K562 (cell line): ENCODE results near the gene WFDC11. TPM values are rescaled to one million over a fixed set of nuclear protein-coding genes. Genes with fewer than 3 reads are reported as not detected.

ENCODE experiments used
- ATAC-seq: fragments of 200-7000 bp; cut with Tn5 transposase; 3 replicates; pipeline ENCODE4 v1.9.1; 2020; ENCODE audit warnings: moderate library complexity
- BruUV-seq: library from RNA; stranded (reverse); fragments of 400-500 nt; replicated peaks from 2 replicates; lab custom pipeline; 2021; lab: Mats Ljungman, UMichigan
- CTCF ChIA-PET: fragments of 300-600 bp; formaldehyde crosslinking; extraction: SDS; loops from one replicate; lab custom pipeline; 2021; ENCODE audit warnings: low intra/inter-chr PET ratio; lab: Yijun Ruan, JAX
- POLR2A ChIA-PET: fragments of 300-600, 350-650 bp; sonication (Branson Sonifier 250); formaldehyde crosslinking; extraction: SDS; loops from one replicate; lab custom pipeline; 2021; ENCODE audit warnings: antibody characterized with exemption, inconsistent platforms; lab: Yijun Ruan, JAX
- DNase-seq, 4 experiments: peaks; one replicate each; pipeline versions ENCODE4 v3.0.0 to v3.0.0-alpha.2; 2011 to 2018; ENCODE audit warnings: low spot score in 3 of 4, mixed read lengths in 3 of 4; ENCODE audit errors: extremely low read depth in 1 of 4
- FAIRE-seq: peaks from 2 replicates; lab custom pipeline; 2011; peaks lifted over from hg19 to GRCh38; lab: Jason Lieb, UNC
- H2AFZ ChIP-seq: 2 replicates; pipeline ENCODE4 v1.6.0; 2011; ENCODE audit warnings: low read depth, low read length, control low read depth, inconsistent platforms
- H3K27ac ChIP-seq: fragments of 200-600 bp; 3 replicates; pipeline ENCODE4 v1.8.0; 2011; ENCODE audit warnings: low read depth, mild to moderate bottlenecking, control low read depth, inconsistent platforms, low read length, moderate library complexity, mixed read lengths; ENCODE audit errors: extremely low read depth
- H3K27me3 ChIP-seq, 2 experiments: fragments of 300-600 bp in 1 of 2; 2 replicates in 1 of 2; 3 replicates in 1 of 2; pipeline versions ENCODE4 v1.6.0 to v1.8.0; 2011; ENCODE audit warnings: inconsistent platforms in 2 of 2, low read length in 2 of 2, mild to moderate bottlenecking in 1 of 2, mixed read lengths in 1 of 2, moderate library complexity in 1 of 2; ENCODE audit not compliant: control insufficient read depth in 2 of 2, insufficient read depth in 2 of 2
- H3K36me3 ChIP-seq: fragments of 300-600 bp; 3 replicates; pipeline ENCODE4 v1.8.0; 2011; ENCODE audit warnings: mild to moderate bottlenecking, low read length, inconsistent platforms; ENCODE audit not compliant: control insufficient read depth, insufficient read depth
- H3K4me1 ChIP-seq, 2 experiments: fragments of 200-600 bp in 1 of 2; replicated peaks in 1 of 2; 2 replicates in 1 of 2; 3 replicates in 1 of 2; pipeline versions ENCODE4 v1.5.1 to v1.8.0; 2011; ENCODE audit warnings: inconsistent platforms in 2 of 2, low read length in 2 of 2, mild to moderate bottlenecking in 1 of 2, mixed read lengths in 1 of 2, moderate library complexity in 1 of 2; ENCODE audit not compliant: control insufficient read depth in 2 of 2, insufficient read depth in 2 of 2
- H3K4me2 ChIP-seq: 2 replicates; pipeline ENCODE4 v1.6.1; 2011; ENCODE audit warnings: low read length, control low read depth, inconsistent platforms, mixed read lengths; ENCODE audit not compliant: insufficient read depth
- H3K4me3 ChIP-seq: fragments of 200-600 bp; sonication (generic), shearing (Covaris generic); 2 replicates; pipeline ENCODE4 v1.5.1; 2016; ENCODE audit warnings: control low read depth, inconsistent platforms
- H3K79me2 ChIP-seq: fragments of 200-600 bp; 3 replicates; pipeline ENCODE4 v1.8.0; 2011; ENCODE audit warnings: low read length, inconsistent platforms; ENCODE audit not compliant: control insufficient read depth, insufficient read depth
- H3K9ac ChIP-seq, 2 experiments: 2 replicates each; pipeline versions ENCODE4 v1.6.0 to v1.6.1; 2011; ENCODE audit warnings: low read depth in 2 of 2, low read length in 2 of 2, control low read depth in 1 of 2, inconsistent platforms in 1 of 2, mild to moderate bottlenecking in 1 of 2, mixed read lengths in 1 of 2; ENCODE audit not compliant: insufficient read depth in 1 of 2
- H3K9me1 ChIP-seq: one replicate; pipeline ENCODE4 v1.6.0; 2011; ENCODE audit warnings: inconsistent platforms, mild to moderate bottlenecking, low read length, moderate library complexity; ENCODE audit not compliant: control insufficient read depth, insufficient read depth
- H3K9me3 ChIP-seq: replicated peaks from 2 replicates; pipeline ENCODE4 v1.5.1; 2011; ENCODE audit warnings: low read depth, low read length, inconsistent platforms; ENCODE audit not compliant: control insufficient read depth, insufficient read depth
- H4K20me1 ChIP-seq: replicated peaks from 2 replicates; pipeline ENCODE4 v1.6.1; 2011; ENCODE audit warnings: low read length, inconsistent platforms, mixed read lengths; ENCODE audit not compliant: control insufficient read depth, insufficient read depth
- ELF2 ChIP-seq: fragments of 250-450 bp; sonication (Bioruptor Pico); IDR thresholded peaks from 2 replicates; pipeline ENCODE4 v1.5.0; 2021; ENCODE audit warnings: mild to moderate bottlenecking
- HDAC2 ChIP-seq: fragments of 450-650 bp; IDR thresholded peaks from 2 replicates; pipeline ENCODE4 v1.6.1; 2016; ENCODE audit warnings: mild to moderate bottlenecking
- RBM17 ChIP-seq: fragments of 200-400 bp; formaldehyde crosslinking; IDR thresholded peaks from 2 replicates; pipeline ENCODE4 v1.6.1; 2017; ENCODE audit warnings: low read depth, mild to moderate bottlenecking, low read length, borderline replicate concordance
- ZNF274 ChIP-seq: IDR thresholded peaks from 2 replicates; pipeline ENCODE4 v1.6.1; 2011; ENCODE audit warnings: low read depth, mild to moderate bottlenecking, low read length, moderate library complexity, borderline replicate concordance
- in situ Hi-C: fragments of 300-500 bp; cut with MboI; formaldehyde crosslinking; loops from 4 replicates; pipeline ENCODE4 v1.15.0; 2018; ENCODE audit warnings: inconsistent platforms, mixed read lengths
- intact Hi-C: fragments of 100-400 bp; cut with micrococcal nuclease; formaldehyde crosslinking; loops from 2 replicates; pipeline ENCODE4 v1.14.2; 2022
- polyA plus RNA-seq, 8 experiments: library from polyadenylated mRNA; depleted of rRNA in 4 of 8; stranded (reverse) in 5 of 8; unstranded in 3 of 8; fragments of >200 nt; fragmentation: Nextera tagmentation in 2 of 8; fragmentation: Illumina TruSeq in 1 of 8; extraction: Ambion mirVana in 2 of 8; extraction: Trizol in 1 of 8; gene quantifications; 2 replicates each; pipeline versions ENCODE4 v1.2.1 to v1.2.3, GENCODE V29; 2011 to 2014; ENCODE audit warnings: inconsistent platforms in 1 of 8, missing spikeins in 1 of 8
- total RNA-seq, 7 experiments: library from RNA; depleted of rRNA in 6 of 7; stranded (reverse); fragments of >200 nt in 6 of 7; fragmentation: Illumina TruSeq in 2 of 7; extraction: Trizol in 2 of 7; gene quantifications; 2 replicates each; pipeline versions ENCODE4 v1.2.1 to v1.2.3, GENCODE V29; 2011 to 2021; ENCODE audit warnings: low replicate concordance in 1 of 7
- TF ChIP-seq, protein P1 (sequence below): IDR thresholded peaks from 2 replicates; pipeline ENCODE4 v1.6.1; 2012; ENCODE audit warnings: low read depth, low read length, improper control_type of control experiment, borderline replicate concordance
- TF ChIP-seq, protein P2 (sequence below): sonication (generic); formaldehyde crosslinking; IDR thresholded peaks from 2 replicates; pipeline ENCODE4 v1.8.0; 2022; ENCODE audit warnings: mild to moderate bottlenecking, low read depth, missing genetic modification reagents
- TF ChIP-seq, protein P3 (sequence below): fragments of 450-650 bp; IDR thresholded peaks from 2 replicates; pipeline ENCODE4 v1.6.1; 2016

The WFDC11 gene
- total and polyA plus RNA-seq, 9 of the 15 experiments (the other 6 are each of a cell fraction or from before 2014, with no cell fraction given), result not detected

DNA sequence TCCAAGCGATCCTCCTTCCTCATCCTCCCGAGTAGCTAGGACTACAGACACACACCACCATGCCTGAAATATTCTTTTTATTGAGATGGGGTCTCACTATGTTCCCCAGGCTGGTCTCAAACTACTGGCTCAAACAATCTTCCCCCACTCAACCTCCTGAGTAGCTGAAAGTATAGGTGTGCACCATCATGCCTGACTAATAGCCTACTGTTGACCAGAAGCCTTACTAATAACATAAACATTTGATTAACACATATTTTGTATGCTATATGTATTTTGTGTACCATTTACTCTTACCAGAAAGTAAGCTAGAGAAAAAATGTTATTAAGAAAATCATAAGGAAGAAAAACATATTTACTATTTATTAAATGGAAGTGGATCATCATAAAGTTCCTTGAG, 52.4 kb downstream of the WFDC11 start (continued):
- TF ChIP-seq, protein P1, sequence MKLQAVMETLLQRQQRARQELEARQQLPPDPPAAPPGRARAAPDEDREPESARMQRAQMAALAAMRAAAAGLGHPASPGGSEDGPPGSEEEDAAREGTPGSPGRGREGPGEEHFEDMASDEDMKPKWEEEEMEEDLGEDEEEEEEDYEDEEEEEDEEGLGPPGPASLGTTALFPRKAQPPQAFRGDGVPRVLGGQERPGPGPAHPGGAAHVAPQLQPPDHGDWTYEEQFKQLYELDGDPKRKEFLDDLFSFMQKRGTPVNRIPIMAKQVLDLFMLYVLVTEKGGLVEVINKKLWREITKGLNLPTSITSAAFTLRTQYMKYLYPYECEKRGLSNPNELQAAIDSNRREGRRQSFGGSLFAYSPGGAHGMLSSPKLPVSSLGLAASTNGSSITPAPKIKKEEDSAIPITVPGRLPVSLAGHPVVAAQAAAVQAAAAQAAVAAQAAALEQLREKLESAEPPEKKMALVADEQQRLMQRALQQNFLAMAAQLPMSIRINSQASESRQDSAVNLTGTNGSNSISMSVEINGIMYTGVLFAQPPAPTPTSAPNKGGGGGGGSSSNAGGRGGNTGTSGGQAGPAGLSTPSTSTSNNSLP, result no peak
- TF ChIP-seq ZNF274 (no peak), ELF2 (CRISPR knock-in tag) (no peak), HDAC2 (no peak), RBM17 (no peak)

DNA sequence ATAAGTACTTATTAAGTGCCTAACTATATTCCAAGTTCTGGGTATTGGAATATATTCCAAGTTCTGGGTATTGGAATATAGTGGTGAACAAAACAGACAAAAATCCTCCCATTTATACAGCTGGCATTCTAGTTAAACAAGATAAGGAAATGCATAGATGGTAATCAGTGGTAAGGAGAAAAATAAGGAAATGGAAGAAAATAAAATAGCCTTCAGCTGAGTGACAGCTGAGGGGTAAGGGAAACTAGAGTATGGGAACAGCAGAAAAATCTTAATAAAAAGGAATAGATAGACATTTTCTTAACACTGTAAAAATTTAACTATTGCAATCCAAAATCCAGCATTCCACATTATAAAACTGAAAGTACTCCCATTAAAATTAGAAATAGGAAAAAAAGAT, 57.7 kb downstream of the WFDC11 start:
- Histone ChIP-seq H3K4me1 (no peaks in the 10 kb centered on the region; a peak in 1 of 5 replicates), H2AFZ (no peak overlapping the region), H3K9me1 (no peaks in the 10 kb centered on the region), H3K27me3 (no peaks in the 10 kb centered on the region), H4K20me1 (no peaks in the 10 kb centered on the region), H3K4me2 (no peak overlapping the region), H3K27ac (no peak overlapping the region), H3K79me2 (no peaks in the 10 kb centered on the region), H3K9ac (no peak overlapping the region), H3K4me3 (no peak overlapping the region), H3K36me3 (no peaks in the 10 kb centered on the region), H3K9me3 (no peaks in the 10 kb centered on the region)
- TF ChIP-seq, protein P2, sequence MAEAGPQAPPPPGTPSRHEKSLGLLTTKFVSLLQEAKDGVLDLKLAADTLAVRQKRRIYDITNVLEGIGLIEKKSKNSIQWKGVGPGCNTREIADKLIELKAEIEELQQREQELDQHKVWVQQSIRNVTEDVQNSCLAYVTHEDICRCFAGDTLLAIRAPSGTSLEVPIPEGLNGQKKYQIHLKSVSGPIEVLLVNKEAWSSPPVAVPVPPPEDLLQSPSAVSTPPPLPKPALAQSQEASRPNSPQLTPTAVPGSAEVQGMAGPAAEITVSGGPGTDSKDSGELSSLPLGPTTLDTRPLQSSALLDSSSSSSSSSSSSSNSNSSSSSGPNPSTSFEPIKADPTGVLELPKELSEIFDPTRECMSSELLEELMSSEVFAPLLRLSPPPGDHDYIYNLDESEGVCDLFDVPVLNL (CRISPR knock-in tag), result no peak
- TF ChIP-seq, protein P3, sequence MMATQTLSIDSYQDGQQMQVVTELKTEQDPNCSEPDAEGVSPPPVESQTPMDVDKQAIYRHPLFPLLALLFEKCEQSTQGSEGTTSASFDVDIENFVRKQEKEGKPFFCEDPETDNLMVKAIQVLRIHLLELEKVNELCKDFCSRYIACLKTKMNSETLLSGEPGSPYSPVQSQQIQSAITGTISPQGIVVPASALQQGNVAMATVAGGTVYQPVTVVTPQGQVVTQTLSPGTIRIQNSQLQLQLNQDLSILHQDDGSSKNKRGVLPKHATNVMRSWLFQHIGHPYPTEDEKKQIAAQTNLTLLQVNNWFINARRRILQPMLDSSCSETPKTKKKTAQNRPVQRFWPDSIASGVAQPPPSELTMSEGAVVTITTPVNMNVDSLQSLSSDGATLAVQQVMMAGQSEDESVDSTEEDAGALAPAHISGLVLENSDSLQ, result peak; percentile 50; the same call in 1 of the 2 replicates
- ATAC-seq, result no peak
- no peak for FAIRE-seq
- in situ Hi-C loops (no loop called here), intact Hi-C loops (no loop called here)
- no peak for DNase-seq
- CTCF ChIA-PET, result interaction anchor here (0.6 kb wide), 1 partner anchor 293 kb away, joined by 3 read pairs; no protein-coding TSS in a partner anchor
- POLR2A ChIA-PET, result interaction anchor here (0.7 kb wide), 1 partner anchor 16 kb away, joined by 3 read pairs; no protein-coding TSS in a partner anchor
- BruUV-seq, result no TSS peak
